Stimulated activated CD4-positive, alpha-beta T cell treated with anti-CD3 and anti-CD28 coated beads, TNF-alpha, amount 100 ng/mL, for 48 hours (primary cell): Measurements from ENCODE around the gene SCML1.

Experiments used
- DNase-seq, 3 donors: peaks; one replicate each; pipeline ENCODE4 v3.0.0-alpha.2; 2020; ENCODE audit warnings: low read depth in 3 of 3

SCML1 gene, protein sequence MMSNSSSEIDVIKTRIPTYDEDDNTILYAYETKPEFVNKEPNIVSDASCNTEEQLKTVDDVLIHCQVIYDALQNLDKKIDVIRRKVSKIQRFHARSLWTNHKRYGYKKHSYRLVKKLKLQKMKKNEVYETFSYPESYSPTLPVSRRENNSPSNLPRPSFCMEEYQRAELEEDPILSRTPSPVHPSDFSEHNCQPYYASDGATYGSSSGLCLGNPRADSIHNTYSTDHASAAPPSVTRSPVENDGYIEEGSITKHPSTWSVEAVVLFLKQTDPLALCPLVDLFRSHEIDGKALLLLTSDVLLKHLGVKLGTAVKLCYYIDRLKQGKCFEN

DNA sequence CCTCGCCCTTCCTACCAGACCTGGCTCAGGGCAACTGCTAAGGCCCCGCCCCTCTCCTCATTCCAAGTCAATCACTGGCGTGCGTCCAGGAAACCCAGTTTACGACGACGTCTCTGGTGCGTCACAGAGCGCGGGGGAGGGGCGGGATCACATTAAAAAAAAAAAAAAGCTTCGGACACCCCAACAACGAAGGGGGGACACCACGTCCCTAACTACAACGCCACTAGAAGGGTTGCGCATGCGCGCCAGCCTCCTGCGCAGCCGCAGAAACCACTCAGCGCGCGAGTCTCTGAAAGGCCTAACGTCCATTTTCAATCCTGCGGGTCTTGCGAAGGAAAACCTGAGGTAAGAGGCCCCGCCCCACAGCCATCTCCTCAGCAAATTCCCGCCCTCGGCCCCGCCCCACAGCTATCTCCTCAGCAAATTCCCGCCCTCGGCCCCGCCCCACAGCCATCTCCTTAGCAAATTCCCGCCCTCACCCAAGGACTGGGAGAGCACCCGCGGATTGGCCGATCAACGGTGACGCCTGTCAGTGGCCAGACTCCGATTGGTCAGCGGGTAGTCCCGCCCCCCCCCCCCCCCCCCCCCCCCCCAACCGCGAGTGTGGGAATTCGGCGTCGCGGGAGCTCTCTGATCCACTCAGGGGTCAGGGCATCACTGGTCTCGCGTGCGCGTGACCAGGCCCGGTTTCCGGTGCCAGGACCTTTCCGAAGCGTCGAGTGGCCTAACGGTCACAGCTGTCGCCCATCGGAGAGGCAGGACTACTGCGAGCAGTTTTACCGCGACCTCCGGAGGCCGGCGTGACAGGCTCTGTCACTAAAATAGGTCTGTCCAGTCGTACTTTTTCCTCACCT is at the start of gene SCML1:
SCML1 (plus strand) TSS at position 638 of the 854 bp plus-strand sequence. CDS start 6,694 bp downstream, outside the sequence.
- peak; percentile 67 to 89 (median 84) for DNase-seq

DNA sequence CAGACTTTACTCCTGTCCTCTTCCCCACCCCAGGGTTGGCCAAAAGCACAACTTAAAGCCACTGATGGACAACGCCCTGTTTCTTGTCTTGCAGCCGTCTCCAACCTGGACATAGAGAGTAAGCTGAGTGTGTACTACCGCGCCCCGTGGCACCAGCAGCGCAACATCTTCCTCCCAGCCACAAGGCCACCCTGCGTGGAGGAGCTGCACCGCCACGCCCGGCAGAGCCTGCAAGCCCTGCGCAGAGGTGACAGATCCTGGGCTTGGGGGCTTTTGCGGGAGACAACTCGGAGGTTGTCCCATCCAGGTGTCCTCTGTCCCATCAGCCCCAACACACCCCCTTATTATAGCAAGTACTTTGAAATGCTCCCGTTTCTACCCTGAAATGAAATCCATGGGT is 49.6 kb upstream of the SCML1 start:
- no peak for DNase-seq

DNA sequence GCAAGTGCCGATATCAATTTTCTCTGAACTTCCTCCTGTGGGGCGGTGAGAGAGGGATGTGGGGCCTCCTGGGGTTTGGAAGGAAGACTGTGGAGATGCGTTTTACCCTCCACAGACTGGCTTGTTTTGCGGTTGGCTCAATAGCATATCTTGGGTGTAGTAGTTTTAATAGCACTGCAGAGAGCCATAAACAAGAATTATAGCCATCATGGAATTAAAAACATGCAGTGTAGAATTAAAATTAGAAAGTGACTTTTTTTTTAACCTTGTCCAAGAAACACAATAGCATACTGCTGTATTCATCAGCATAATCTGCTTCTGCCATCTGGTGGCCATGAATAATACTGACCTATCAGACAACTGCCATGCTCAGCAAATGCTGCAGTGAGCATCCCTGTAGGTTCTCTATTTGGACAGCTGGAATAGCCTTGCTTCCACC is 47.3 kb upstream of the SCML1 start:
- DNase-seq = peak in 1 of 3 donors; percentile 33

DNA sequence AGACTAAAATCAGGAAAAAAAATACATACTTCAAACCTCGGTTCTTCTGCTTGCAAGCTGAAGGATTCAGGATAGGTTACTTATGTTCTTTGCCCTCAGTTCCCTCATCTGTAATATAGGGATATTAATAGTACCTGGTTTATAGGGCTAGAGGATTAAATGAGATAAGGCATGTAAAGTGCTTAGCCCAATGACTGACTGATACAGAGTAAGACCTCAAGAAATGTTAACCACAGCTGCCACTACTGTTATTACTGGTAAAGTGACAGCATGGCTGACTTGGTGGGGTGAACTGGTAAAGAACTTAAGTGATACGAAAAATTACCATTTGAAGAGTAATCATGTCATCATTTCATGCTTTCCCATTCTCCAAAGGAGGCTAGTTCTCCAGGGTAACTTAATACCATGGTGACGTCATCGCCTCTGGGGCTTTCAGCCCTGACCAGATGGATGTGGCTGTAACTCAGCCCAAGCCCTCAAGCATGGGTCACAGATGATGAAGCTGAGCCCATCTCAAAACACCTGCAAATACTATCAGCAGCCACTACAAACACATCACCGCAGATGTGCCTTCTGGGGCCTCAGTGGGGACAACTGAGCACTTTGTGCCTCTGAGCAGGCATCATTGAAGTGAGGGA is 44.5 kb upstream of the SCML1 start:
- no peak for DNase-seq

DNA sequence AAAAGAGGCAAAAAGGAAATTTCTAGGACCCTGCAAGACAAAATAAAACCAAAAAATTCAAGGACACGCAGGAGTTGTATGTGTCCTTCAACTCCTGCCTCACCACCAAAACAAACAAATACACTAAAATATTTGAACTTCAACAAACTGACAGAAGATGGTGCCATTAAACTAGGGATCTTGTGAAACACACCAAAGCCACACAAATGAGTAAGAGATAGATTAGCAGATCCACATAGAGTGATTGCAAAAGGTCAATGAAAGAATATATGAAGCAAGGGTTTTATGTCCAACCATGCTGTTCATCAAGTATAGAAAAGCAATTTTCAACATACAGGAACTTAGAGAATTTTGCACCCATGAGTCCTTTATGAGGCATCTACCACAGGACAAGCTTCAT is 40.1 kb upstream of the SCML1 start:
- DNase-seq = no peak

DNA sequence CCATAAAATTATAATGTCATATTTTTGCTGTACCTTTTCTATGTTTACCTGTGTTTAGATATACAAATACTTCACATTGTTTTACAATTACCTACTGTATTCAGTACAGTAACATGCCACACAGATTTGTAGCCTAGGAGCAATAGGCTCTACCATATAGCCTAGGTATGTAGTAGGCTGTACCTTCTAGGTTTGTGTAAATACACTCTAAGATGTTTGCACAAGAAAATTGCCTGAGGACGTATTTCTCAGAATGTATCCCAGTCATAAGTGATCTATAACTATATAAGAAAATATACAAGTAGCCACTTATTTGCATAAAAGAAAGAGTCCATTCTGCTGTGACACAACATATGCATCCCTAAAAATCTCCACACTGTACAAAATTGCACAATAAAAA is 36.3 kb upstream of the SCML1 start:
- DNase-seq = no peak

DNA sequence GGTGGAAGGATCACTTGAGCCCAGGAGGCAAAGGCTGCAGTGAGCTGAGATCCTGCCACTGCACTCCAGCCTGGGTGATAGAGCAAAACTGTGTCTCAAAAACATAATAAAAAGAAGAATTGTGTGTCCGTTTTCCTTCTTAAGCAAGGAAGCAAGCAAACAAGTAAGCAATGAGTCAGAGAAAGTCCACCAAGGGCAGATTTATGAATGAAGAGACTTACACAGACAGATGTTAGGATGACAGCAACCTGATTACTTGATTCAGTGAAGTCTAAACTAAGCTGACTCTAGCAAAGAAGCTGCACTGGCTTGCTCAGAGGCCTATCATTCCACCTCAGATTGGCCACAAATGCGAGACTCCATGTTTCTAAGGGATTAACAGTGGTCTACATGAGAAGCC is 34.1 kb upstream of the SCML1 start:
- no peak for DNase-seq

DNA sequence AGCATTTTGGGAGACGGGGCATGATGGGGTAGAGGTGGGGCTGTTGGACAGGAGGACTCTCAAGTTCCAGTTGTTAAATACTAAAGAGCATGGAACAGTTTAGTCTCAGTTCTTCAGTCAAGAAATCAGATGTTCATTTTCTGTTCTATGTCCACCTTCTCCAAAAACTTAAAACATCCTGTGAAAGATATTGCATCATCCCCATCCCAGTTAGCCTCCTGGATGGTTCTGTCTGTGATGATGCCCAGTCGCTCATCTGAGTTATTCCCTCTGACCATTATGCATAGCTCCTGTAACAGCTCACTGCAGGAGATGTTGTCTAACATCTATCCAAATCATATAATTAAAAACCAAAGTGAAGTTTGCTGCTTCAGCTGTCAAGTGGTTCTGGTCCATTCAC is 32.1 kb upstream of the SCML1 start:
- DNase-seq = no peak

DNA sequence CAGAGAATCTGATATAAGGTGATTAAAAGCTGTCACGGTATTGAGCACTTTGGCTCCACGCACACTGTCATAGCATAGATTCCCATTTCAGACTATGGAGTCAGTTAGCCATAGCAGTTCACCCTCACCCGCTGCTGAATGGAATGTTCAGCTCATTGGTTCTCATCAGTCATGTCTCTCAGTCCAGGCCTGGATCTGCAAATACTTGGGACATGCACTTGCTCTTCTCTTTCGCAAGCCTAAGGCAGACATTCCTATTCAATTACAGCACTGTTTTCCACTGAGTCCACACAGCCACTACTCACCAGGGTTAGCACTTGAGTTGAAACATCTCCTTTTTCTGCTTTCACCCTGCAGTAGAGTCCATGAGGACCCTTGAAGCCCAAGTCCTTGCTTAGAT is 30.6 kb upstream of the SCML1 start:
- DNase-seq = no peak

DNA sequence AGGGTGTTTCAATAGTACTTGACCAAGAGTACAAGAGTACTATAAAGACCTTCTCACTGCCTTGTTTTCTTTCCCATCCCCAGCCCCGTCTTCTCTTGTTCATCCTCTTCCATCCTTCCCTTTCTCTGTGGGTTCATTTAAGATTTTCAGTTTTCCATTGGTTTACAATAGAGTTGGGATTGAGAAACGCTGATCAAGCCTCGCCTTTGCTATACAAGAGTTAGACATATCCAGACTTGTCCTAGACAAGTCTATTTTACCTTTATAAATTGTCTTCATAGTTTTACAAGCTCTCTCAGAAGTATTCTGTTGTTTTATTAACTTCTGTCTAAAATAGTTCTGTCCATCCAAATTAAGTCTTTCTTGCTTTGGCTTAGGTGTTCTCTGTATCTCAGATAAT is 29.6 kb upstream of the SCML1 start:
- no peak for DNase-seq

DNA sequence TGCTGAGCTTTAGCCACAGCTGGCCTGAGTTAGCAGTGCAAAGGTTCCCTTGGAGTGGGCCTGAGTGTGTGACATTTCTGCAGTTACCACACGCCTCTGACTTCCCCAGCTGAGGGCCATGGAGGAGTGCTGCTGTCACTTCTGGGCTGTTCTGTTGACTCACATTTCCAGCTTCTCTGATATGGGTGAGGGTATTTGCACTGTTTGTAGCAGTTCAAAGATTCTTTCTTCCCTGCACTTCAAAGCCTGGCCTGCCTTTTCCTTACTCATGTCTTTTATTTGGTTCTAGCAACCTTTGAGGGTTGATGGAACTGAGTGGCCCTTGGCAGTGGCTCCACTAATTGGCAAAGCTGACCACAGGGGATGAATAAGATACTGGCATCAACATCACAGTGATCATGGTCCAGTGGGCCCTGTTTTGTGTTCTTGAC is 26.4 kb upstream of the SCML1 start:
- DNase-seq = no peak

DNA sequence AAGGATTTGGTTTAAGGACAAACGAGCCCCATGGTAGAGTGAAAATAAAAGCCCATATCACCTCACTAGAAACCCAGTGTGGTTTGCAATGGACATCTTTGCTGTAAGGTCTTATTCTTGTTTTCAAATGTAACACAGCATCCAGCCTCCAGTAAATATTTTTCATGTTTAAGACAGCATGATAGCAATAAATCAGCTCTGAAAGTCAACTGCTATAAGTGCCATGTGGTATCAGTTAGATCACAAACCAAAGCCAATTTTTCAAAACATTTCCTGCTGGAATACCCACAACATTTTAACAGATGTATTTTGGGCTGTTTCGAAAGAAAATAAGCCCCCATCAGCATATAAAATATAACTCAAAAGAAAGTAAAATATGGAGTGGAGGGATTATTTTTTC is 24.0 kb upstream of the SCML1 start:
- no peak for DNase-seq

DNA sequence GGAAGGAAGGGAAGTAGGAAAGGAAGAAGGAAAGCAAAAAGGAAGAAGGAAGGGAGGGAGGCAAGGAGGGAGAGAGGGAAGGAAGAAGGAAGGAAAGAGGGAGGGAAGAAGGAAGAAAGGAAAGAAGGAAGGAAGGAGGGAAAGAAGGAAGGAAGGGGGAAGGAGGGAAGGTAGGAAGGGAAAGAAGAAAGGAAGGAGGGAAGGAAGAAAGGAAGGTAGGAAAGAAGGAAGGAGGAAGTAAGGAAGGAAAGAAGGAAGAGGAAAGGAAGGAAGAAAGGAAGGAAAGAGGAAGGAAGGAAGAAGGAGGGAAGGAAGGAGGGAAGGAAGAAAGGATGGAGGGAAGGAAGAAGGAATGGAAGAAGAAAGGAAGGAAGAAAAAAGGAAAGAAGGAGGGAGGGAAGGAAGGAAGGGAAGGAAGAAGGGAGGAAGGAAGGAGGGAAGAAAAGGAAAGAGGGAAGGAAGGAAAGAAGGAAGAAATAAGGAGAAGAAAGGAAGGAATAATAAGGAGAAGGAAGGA is 18.6 kb upstream of the SCML1 start:
- DNase-seq = no peak

DNA sequence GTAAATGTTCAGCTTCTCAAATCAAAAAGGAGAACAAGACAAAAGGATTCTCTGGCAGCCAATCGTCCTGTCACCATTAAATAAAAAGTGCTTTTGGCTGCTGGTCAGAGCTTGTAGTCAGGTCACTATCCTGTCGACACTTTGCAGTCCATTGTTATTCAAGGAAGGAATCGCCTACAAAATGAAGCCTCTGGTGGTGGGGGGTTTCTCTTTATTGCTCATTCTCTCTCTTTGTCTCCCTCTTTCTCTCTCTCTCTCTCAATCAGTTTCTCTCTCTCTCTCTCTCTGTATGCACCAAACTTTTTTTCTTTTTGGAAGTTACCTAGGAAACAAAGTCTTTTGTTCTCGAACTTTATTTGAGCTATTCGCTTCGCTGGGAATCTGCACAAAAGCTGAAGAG is 17.6 kb upstream of the SCML1 start:
- no peak for DNase-seq

DNA sequence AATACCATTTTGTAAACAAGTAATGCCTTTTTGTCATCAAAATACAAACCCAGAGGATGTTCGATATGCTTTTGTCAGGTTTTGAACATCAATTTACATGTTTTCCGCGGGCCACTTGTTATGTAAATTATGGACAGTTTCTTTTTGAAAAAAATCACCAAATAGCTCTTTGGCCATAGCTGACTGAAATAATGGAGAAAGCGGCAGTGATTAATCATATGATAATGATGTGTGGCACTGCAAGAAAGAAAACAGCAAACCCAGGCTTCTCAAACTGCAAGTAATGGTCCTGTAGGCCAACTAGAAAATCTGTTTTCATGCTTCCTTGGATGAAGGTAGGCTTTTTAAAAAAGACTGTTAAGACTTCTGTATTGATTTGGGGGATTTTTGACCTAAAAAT is 15.6 kb upstream of the SCML1 start:
- DNase-seq = no peak

DNA sequence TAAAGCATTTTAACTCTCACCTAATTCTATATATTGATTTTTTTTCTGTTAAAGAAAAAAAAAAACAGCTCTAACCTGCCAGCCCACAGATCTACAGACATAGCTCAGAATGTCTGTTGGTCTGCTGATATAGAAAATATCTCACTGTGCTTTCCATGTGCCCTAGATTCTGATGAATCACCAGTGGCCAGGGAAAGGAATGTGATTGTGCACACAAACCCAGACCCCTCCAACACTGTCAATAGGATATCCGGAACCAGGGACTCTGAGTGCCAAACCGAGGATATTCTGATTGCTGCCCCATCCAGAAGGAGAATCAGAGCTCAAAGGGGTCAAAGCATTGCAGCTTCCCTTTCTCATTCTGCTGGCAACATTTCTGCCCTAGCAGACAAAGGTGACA is 12.1 kb upstream of the SCML1 start:
- DNase-seq = no peak

DNA sequence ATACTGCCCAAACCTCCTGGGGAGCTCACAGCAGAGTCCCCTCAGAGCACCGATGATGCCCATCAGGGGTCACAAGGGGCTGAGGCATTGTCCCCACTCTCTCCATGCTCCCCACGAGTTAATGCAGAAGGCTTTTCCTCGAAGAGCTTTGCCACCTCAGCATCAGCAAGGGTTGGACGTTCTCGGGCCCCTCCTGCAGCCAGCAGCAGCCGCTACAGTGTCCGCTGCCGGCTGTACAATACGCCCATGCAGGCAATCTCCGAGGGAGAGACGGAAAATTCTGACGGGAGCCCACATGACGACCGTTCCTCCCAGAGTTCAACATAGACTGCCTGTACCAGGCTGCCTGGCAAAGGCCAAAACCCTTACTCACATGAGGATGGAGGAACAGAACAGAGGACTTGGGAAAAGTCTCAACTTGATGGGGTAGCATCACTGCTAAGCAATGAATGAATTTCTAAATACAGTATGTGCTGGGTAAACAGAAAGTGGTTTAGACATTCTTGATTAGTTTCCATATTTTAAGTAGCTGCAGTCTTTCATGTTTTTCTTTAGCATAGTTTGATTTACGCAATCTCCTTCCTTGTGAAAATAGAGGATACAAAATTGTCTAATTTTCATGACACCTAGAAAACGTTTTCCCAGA is 5.0 kb upstream of the SCML1 start:
- DNase-seq = no peak

DNA sequence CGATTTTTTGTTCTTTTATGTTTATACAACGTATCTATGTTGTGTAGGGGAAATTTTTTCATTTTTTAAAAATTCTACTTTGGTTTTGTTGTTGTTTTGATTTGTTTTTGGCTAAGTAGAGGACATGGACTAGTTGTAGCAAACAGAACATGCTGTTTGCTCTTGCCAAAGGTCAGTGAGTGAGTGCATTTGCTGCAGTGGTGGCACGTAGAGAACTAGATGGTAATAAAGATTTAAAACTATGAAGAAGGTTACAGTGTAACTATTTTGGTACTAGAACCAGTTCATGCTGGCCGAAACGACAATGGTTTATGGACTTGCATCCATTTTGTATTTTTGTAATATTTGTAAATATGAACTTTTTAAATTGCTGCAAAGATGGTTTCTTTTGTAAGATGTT is 1.9 kb upstream of the SCML1 start:
- DNase-seq = no peak

DNA sequence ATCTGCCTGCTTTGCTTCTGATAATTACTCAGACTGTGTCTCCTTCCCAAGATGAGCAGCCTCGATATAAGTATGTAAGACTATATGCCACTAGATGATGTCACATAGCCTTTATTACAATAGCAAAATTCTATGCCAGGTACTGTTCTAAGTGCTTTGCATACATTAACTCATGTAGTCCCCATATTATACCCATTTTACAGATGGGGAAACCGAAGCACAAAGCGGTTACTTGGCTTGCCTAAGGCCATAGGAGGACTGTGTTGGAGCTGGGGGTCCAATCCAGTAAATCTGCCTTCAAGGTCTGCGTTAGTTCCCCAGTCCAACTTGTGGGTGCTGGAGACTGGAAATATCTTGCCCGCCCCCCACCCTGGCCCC is 826 bp upstream of the SCML1 start:
- no peak for DNase-seq

DNA sequence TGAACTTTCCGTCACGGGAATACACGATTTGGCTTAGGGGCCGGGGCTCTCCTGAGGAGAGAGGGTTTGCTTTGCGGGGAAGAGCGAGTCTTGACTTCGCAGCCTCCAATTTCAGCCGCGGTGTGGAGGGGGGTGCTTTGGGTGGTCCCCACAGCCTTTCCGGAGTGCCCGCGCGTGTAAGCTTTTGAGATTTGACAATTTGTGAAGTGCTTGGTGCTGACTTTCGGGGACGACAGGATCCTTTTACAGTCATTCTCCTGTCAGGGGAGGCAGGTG is 355 bp downstream of the SCML1 start:
- DNase-seq = no peak

DNA sequence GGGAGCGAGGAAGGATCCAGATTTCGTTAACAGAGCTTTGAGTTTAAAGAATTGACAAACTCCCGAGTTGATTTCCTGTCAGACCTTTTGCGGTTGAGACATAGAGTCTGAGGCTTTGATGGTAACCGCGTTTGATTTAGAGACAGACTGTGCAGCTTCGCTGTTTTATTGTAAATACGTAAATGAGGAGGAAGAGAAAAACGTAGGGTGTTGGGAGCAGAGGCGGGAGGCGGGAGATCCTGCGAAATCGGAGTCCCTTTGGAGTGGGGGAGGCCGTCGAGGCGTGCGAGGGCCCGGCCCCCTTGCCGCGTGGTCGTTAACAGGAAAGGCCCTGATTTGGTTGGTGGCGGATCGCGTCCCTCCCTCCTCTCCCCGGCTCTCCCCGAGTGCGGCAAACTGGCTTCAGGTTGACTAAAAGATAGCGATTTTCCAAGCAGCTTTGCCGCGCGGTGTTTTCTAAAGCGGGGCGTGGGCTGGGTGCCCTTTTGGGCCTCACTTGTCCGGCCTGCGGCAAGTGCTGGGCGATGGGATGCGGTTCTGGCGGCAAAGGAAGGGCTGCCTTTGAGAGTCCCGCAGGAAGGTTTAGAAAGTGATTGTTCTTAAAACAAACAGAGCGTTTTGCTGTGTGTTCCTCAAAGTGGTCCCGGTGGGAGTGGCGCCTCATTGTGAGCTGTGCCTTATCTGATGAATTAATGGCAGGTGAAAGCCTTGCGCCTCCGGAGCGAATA is 857 bp downstream of the SCML1 start:
- peak in 2 of 3 donors; percentile 7 to 10 for DNase-seq
